HG03460 (cell line): ENCODE results near the gene ABRAXAS1.
"Not testable (repeated sequence)": the region's sequence is repeated elsewhere in the genome, so short reads cannot be mapped to it uniquely, and the experiment has no call there.

Experiments
- ATAC-seq: cut with Tn5 transposase; IDR thresholded peaks from one replicate; pipeline ENCODE4 v1.9.1; 2021; ENCODE audit not compliant: unreplicated experiment

Gene ABRAXAS1

DNA sequence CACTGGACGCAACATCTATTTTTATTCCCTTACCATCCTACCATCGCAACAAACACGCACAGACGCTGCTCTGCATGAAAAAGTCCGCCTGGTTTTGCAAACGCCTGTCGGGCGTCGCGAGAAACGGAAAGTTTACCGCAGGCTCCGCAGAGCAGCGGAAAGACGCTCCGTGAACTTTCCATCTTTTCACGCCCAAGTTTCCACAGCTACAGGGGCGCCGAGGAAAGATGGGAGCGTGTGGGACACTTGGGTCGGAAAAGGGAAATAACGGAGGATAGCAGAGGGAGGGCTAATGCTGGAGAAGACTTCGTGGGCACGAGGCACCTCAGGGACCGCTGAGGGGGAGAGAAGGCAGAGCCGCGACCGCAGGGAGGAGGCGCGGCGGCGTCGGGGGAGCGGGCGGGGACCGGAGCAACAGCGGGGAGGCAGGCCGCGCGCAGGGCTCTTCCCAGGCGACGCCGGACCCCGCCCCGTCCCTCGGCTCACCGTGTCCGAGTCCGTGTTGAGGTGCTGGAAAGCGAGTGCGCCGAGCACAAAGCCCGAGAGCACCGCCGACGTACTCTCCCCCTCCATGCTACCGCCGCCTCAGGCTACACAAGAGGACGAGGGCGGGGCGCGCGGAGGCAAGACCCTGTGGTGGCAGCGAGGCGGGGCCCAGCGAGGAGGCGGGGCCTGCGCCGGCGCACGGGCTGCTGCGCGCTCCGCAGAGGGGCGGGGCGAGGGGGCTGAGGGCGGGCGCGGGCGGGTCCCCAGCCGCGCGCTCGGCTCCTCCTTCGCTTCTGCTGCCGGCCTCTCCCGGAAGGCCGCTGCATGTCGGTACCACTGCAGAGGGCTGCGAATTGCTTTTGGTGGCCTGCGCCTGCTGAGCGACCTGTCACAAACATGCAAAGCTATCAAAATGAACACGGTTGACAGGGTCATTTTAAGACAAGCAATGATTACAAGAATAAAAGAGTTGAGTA lies at the start of gene ABRAXAS1:
ABRAXAS1 (minus strand) TSS at position 601 of the 962 bp plus-strand sequence; CDS start at position 573, 28 bp downstream.
- ATAC-seq, result peak; percentile 96

DNA sequence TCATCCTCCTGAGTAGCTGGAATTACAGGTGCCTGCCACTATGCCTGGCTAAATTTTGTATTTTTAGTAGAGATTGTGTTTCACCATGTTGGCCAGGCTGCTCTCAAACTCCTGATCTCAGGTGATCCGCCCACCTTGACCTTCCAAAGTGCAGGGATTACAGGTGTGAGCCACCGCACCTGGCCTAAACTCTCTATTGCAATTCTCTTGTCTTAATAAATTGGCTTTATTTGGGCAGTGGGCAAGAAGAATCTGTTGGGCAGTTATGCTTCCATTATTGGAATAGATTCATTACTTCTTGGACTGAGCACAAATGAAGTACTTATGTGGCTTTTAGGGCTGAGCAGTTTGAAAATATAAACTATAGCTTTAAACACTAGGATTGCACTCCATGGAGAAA lies 42.8 kb upstream of the ABRAXAS1 start:
- no peak for ATAC-seq

DNA sequence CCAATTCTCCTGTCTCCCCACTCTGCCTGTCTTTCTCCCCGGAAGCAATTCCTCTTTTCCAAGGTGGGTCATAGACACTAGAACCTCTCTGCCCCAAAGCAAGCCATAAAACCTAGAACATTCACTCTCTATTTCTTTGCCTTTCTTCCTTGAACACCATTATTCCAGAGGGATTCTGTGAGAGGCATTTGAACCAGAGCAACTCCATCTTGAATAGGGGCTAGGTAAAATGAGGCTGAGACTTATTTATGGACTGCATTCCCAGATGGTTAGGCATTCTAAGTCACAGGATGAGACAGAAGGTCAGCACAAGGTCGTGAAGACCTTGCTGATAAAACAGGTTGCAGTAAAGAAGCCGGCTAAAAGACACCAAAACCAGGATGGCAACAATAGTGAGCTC lies 37.3 kb upstream of the ABRAXAS1 start:
- no peak for ATAC-seq

DNA sequence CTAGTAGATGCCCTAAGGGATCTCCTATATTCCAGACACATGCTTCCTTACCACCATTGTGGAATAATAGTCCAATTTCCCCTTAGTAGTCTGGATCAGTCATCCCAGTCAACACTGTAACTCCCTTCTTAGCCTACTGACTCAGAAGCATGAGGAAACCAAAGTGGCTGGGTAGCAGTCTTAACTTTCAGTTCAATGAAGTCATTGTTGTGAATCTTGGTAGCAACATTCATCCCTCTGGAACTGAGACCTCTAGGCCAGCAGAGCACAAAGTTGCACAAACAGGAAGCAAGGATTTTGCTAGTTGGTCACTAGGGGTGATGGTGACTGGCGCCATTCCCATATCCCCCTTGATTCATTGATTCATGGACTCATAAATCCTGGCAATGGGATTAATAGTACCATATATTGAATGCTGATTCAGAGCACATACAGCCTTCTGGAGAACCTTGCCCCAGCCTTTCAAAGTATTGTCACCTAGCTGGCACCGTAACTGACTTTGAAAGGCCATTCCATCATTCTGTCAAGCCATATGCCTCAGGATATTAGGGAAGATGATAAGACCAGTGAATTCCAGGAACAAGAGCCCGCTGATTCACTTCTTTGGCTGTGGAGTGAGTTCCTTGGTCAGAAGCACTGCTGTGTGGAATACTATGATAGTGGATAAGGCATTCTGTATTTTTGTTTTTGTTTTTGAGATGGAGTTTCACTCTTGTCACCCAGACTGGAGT lies 31.3 kb upstream of the ABRAXAS1 start:
- no peak for ATAC-seq

DNA sequence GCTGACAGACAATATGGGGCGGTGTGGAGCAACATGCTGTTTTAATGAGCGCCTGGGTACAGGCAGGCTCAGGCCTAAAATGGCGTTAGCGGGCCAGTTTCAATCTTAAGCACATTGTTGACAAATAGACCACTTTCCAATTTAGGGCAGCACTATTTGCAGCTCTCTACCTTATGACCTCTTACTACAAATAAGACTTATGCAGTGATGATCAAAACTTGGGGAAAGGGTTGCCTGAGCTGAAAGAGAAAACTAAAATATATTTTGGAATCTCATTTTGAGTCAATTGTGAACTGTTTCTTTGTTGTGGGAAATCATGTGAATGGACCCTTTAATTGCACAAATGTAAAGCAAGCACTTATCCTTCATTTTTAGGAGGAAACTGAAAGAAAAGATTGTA lies 25.5 kb upstream of the ABRAXAS1 start:
- ATAC-seq, result no peak

DNA sequence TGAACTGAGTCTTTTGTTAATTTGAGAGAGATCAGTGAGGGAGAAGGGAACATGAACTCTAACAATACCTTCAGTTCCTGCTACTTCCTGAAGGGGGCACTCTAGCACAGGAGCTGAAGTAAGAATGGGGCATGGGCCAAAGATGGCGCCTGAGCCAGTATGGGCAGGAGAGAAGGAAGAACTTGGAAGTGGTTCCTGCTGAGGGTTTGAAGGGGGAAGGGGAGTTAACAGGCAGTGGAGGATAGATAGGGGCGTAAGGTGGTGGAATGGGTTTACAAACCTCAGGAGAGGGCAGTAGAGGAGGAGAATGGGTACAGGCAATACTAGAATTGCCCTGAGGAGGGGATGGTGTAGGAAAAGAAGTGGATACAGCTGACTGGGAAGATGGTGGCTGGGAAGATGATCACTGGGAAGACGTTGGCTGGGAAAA lies 24.3 kb upstream of the ABRAXAS1 start:
- ATAC-seq, result not testable (repeated sequence)

DNA sequence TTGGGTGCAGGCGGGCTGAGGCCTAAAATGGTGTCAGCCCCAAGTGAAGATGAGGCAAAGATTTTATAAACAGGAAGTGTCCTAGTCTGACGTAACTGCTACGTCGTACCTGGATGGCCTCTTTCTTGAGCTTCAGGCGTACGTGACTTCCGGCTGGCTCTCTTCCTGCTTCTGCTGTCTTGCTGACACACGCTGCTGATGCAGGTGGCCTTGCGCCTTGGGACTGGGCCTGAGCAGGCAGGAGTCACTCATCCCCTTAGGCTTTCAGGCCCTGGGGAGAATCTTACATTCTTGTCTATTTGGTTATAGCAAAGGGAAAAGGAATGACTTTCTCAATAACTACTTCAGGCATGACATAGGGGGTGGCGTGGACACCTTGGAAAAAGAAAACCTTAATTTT lies 20.1 kb upstream of the ABRAXAS1 start:
- no peak for ATAC-seq

DNA sequence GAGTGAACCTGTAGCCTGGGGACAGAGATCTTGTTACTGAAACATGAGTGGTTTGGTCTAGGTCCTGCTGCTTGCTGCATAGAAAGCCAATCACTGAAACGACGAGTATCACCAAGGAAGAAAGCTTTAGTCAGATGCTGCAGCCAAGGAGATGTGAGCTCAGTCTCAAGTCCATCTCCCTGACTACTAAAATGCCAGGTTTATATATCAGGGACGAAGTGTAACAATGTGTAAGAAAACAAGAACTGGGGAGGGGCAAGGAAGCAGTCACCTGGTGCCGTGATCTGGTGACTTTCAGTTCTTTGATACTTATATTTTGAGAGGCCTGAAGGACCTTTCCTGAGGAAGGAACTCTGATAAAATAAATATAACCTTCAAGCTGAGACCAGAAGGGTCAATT lies 19.6 kb upstream of the ABRAXAS1 start:
- no peak for ATAC-seq

DNA sequence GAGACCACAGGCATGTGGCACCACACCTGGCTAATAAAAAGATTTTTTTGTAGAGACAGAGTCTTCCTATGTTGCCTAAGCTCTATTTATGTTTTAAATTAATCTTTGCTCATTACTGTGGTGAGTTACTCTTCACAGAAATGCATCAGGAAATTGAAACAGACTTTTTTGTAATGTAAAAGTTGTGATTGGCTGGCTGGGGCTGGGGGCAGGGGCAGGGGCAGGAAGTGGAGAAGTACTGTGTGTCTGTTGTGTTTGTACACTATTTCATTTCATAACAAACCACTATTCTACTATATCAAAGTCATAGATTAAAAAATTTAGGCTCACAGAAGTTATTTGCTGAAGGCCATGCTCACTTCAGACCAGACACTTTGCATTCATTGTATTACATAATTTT lies 19.1 kb upstream of the ABRAXAS1 start:
- ATAC-seq, result no peak

DNA sequence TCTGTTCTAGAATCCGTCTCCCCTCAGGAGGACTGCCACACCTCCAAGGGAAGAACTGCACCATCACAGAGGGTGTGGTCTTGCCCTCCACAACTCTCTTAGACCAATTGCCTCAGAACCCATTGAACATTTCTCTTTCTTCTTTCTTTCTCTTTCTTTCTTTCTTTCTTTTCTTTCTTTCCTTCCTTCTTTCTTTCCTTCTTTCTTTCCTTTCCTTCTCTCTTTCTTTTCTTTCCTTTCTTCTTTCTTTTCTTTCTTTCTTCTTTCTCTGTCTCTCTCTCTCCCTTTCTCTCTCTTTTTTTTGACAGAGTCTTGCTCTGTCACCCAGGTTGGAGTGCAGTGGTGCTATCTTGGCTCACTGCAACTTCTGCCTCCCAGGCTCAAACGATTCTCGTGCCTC lies 16.8 kb upstream of the ABRAXAS1 start:
- ATAC-seq, result not testable (repeated sequence)

DNA sequence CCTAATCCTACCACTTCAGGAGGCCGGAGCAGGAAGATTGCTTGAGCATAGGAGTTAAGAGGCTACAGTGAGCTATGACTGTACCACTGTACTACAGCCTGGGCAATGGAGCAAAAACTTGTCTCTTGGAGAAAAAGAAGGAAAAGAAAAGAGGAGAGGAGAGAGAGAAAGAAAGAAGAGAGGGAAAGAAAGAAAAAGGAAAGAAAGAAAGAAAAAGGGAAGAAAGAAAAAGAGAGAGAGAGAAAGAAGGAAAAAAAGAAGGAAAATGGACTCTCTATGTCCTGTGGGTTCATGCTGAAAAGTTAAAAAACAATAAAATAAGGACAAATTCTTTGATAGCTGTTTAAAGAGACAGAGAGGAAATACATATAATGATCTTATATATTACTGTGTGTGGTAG lies 13.3 kb upstream of the ABRAXAS1 start:
- no peak for ATAC-seq

DNA sequence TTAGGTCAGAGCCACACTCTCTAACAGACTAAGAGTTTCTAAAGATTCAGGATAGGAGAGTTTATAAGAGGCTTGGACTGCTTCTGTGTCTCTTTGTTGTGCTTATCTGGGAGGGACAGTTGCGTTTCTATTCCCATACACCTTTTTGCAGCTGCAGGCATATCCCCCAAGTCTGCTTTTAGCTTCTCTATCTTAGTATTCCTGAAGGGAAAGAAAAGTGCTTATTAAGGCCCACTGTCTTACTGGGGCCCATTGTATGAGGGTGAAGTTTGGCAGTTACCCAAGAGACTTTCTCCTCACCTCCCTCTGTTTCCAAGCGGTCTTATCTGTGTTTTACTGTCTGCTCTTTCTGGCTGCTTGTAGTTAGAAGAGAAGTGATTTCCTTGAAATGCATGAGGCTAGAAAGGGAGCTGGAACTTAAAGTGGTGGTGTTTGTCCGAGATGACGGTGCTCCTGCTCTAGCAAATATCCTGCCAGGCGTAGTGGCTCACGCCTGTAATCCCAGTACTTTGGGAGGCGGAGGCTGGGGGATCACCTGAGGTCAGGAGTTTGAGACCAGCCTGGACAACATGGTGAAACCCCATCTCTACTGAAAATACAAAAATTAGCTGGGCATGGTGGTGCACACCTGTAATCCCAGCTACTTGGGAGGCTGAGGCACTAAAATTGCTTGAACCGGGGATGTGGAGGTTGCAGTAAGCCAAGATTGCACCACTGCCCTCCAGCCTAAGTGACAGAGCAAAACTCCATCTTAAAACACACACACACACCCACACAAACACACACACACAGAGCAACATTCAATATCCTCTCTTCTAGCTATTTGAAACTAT lies 11.4 kb upstream of the ABRAXAS1 start:
- not testable (repeated sequence) for ATAC-seq

DNA sequence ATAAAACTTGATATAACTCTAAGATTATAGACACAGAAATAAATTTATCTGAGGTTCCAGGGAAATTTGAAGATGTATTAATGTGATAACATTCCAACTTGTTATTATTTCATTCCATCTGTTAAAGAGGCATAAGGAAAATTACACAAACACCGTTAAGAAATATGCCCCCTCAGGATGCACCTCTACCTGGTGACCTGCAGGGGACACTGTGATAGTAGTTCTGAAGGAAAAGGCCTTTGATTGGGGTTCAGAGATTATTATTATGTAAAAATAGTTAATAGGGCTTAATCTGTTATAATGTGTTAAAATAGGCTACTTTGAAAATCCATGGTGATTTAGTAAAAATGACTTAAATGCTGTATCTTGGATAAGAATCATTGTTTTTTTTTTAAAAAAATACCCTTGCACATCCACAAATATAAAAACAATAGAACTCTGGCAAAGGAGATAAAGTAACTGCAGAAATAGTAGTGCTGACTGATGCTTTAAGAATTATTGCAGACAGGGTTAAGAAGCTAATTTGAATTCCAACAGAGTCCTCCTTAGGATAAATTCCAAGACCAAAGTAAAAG lies 6.1 kb upstream of the ABRAXAS1 start:
- peak; percentile 75 for ATAC-seq

DNA sequence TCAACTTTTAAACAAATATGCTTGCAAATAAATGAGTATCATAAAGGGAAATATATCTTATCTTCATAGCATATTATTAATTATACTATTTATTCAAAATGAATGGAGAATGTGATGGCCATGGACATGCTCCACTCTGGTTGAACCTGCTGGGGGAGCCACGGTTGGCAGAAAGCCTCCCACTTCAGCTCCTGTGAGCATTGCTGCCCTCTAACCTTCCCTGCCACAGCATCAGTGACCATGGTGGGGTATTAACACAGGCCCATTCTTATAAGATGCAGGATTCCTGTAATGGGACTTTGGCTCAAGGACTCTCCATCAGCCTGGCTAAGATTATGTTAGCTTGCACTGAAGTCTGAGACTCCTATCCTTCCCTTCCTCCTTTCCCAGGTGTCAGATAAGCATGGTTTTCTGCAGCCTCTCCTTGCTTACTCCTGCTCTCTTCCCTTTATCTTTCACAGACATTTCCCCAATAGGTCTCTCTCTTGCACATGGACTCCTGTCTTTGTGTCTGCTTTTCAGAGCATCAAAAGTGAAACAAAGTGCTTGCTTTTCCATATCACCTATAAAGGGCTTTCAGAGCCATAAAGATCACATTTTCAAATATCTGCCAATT lies 4.9 kb upstream of the ABRAXAS1 start:
- no peak for ATAC-seq

DNA sequence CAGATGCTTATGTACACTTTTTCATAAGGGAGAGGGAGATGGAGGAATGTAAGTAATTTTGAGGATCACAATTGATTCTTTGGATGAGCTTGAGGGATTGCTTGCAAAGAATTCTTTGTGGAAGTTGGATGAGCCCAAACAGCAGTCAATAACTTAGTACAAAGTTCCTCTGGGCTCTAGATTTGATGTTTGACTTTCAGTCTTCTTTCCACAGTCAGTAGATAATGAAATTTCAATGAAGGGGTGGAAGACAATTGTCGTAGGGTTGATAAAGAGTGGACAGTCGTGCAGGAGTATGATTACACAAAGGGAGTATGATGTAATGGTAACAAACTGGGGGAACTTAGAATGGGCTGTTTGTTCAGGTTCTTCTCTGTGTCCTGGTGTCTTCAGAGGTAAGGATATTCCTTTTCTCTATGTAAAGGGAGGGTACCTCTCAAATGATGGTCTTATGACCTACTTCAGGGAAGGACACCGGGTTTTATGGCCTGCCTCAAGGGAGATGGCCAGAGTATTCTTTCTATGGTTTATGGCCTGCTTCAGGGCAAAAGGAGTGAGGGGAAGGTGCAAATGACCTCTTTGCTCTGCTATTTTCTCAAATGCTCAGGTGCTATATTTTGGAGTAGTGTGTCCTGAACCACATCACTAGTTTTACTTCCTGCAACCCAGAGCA lies 1.7 kb upstream of the ABRAXAS1 start:
- no peak for ATAC-seq

DNA sequence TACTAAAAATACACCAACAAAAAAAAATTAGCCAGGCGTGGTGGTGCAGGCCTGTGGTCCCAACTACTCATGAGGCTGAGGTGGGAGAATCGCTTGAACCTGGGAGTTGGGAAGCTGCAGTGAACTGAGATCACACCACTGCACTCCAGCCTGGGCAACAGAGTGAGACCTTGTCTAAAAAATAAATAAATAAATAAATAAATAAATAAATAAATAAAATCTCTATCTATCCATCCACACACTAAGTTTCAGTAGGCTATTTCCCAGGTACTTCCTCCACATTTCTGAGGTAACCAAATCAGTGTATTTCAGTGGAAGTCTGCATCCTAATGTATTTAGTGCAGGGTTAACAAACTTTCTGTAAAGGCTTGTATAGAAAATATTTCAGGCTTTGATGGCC lies 10.9 kb downstream of the ABRAXAS1 start:
- no peak for ATAC-seq

DNA sequence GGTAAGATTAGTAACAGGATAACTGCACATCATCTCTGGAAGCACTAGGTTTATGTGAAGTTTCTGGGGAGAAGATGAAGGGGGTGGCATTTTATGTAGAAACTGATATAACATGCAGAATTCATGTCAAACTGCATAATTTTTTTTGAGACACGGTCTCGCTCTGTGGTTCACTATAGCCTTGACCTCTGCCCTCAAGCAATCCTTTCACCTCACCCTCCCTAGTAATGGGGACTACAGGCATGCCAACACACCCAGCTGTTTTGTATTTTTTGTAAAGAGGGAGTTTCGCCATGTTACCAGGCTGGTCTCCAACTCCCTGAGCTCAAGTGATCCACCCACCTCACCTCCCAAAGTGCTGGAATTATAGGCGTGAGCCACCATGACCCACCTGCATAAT lies 11.5 kb downstream of the ABRAXAS1 start:
- ATAC-seq, result no peak

DNA sequence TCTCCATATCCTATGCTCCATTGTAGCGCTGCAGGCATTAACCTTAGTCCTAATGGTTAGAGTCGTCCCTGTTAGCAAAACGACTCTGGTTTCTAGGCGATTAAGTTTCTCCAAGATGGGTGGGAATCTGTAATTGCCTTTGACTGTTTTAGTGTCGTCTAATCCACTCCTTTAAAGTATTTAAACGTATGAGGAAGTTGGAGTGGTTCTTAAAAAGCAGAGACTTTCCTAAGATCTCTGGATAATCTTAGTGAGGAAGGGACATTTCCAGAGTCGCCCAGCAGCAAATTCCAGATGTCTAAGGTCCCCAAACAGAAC lies 28.8 kb downstream of the ABRAXAS1 start:
- ATAC-seq, result no peak

DNA sequence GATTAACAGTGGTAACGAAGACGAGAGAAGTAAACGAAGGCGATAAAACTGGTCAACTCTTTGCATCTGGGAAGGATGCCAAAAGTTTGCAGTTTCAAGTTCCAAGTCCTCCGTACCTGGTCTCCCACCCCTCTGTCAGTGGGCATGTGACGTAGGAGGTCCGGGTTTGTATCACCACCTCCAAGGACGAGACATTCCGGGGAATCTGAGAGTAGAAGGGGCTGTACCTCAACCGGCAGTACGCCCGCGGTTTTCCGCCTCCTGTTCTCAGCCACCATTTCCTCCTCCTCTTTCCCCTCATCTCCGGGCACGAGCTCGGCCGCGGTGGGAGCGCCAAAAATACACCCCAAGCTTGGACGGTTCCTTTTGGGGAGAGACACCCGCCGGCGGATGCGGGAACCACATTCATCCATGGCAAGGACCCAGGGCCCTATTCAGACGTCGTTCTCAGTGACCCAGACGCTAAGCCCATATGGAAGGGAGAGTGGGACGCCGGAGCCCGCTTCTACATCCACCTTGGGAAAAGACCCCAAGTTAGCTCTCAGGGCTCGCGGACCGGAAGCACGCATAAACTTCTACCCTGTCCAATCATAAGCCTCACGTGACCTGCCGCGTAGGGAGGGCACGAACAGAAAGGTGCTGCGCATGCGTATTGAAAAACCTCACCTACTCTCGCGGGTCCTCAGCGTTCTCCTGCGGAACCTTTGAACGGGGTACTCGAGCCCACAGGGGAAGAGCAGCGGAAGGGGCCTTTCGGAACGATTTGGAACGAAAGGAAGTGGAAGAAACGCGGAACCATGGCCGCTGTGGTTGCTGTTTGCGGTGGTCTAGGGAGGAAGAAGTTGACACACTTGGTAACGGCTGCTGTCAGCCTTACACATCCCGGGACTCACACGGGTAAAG lies 29.4 kb downstream of the ABRAXAS1 start, which contains the start of the genes HELQ and MRPS18C:
HELQ (minus strand) TSS at position 543 of the 903 bp plus-strand sequence; CDS start at position 413, 130 bp downstream.
MRPS18C (plus strand) TSS at position 778 of the 903 bp plus-strand sequence; CDS start at position 798, 20 bp downstream.
- ATAC-seq, result peak; percentile 94
